Muscle of back (tissue), 13 donors: ENCODE measurements around the gene ANKMY1. TPM values are rescaled to one million over a fixed set of nuclear protein-coding genes. Genes with fewer than 3 reads are reported as not detected.

Experiments used
- DNase-seq, 3 donors: peaks; one replicate each; pipeline versions ENCODE4 v3.0.0 to v3.0.0-alpha.2; 2013
- long read RNA-seq, 9 donors: transcript quantifications; one replicate each; lab custom pipeline, GENCODE V29; 2026
- polyA plus RNA-seq, 10 donors: library from polyadenylated mRNA; unstranded; fragments of 120-200 nt; gene quantifications; one replicate each; pipeline ENCODE4 v1.2.1, GENCODE V29; 2013; ENCODE audit not compliant: insufficient read length in 10 of 10

ANKMY1 gene, protein sequence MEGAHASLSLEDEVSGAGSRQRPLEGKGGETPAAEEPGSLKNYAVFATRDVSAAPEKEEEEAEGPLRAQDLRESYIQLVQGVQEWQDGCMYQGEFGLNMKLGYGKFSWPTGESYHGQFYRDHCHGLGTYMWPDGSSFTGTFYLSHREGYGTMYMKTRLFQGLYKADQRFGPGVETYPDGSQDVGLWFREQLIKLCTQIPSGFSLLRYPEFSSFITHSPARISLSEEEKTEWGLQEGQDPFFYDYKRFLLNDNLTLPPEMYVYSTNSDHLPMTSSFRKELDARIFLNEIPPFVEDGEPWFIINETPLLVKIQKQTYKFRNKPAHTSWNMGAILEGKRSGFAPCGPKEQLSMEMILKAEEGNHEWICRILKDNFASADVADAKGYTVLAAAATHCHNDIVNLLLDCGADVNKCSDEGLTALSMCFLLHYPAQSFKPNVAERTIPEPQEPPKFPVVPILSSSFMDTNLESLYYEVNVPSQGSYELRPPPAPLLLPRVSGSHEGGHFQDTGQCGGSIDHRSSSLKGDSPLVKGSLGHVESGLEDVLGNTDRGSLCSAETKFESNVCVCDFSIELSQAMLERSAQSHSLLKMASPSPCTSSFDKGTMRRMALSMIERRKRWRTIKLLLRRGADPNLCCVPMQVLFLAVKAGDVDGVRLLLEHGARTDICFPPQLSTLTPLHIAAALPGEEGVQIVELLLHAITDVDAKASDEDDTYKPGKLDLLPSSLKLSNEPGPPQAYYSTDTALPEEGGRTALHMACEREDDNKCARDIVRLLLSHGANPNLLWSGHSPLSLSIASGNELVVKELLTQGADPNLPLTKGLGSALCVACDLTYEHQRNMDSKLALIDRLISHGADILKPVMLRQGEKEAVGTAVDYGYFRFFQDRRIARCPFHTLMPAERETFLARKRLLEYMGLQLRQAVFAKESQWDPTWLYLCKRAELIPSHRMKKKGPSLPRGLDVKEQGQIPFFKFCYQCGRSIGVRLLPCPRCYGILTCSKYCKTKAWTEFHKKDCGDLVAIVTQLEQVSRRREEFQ
- polyA plus RNA-seq, result 1 to 10 TPM; 6.1 to 9.6 (median 7.5) TPM
- long read RNA-seq, donor 1, partial matches to known transcripts, result 0 of 14 reads
- long read RNA-seq, donor 1, other reads (novel, unspliced or antisense), result 13 of 14 reads
- long read RNA-seq, donor 2, result 0 reads
- long read RNA-seq, donor 3, result 0 reads
- long read RNA-seq, donor 4, partial matches to known transcripts, result 0 of 1 reads
- long read RNA-seq, donor 4, other reads (novel, unspliced or antisense), result 0 of 1 reads
- long read RNA-seq, donor 5, result 0 reads
- long read RNA-seq, donor 6, partial matches to known transcripts, result 82 of 82 reads
- long read RNA-seq, donor 6, other reads (novel, unspliced or antisense), result 0 of 82 reads
- long read RNA-seq, donor 7, partial matches to known transcripts, result 0 of 12 reads
- long read RNA-seq, donor 7, other reads (novel, unspliced or antisense), result 12 of 12 reads
- long read RNA-seq, donor 8, result 0 reads
- long read RNA-seq, donor 9, result 0 reads

DNA sequence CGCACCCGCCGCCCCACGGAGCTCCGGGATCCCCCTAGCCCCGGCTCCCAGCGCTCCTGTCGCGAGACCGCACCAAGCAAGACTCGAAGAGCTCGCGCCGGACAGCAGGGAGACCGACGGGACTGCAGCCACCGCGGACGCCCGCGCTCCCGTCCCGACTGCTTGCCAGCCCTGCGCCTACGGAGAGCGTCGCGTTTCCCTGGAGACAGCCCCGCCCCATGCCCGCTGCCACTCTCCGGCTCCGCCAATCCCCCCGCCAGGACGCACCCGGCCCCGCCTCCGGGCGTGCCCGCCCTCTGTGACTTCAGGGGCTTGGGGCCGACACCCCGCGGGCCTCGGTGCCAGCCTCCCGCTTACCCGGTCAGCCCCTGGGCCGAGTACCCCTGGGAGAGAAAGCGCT, at the start of gene ANKMY1:
ANKMY1 (minus strand) TSS at position 181 of the 400 bp plus-strand sequence. CDS start 653 bp downstream, outside the sequence.
- peak in 2 of 3 donors; percentile 47 to 78 for DNase-seq

DNA sequence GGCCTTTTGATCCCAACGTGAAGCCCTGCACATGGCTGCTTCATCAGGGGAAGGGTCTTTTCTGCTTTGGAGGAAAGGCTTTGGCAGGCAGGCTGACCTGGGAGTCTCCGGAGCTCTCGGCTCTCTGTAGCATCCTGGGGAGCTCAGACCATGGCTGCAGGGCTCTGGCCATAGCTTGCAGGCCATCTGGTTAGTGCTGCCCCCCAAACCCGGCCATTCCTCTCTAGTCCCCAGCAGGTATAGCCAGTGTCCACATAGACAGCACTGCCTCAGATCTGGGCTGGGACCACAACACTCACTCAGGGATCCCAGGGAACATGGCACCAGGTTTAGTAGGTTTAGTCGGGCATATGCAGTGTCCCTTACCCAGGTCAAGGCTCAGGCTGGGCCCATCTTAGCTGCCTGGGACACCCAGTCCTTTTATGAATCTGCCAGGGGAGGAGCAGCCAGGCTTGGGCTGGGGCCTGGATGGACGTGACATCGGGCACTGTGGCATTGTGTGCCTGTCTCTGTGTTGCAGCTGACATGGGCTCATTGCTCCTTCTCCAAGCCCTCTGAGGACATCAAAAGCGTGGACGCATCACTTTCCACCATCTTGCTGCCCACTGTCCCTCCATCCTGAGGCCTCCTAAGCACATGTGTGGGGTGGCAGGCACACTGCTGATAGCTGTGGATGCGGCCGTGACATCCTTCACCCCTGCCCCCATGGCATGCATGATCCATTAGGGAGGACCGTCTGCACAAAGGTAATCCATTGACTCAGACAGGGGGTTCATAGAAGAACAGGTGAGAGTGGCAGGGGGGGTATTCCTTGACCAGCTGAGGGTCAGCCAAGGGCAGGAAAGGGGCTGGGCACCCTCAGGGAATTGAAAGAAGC, 48.3 kb upstream of the ANKMY1 start:
- no peak for DNase-seq

DNA sequence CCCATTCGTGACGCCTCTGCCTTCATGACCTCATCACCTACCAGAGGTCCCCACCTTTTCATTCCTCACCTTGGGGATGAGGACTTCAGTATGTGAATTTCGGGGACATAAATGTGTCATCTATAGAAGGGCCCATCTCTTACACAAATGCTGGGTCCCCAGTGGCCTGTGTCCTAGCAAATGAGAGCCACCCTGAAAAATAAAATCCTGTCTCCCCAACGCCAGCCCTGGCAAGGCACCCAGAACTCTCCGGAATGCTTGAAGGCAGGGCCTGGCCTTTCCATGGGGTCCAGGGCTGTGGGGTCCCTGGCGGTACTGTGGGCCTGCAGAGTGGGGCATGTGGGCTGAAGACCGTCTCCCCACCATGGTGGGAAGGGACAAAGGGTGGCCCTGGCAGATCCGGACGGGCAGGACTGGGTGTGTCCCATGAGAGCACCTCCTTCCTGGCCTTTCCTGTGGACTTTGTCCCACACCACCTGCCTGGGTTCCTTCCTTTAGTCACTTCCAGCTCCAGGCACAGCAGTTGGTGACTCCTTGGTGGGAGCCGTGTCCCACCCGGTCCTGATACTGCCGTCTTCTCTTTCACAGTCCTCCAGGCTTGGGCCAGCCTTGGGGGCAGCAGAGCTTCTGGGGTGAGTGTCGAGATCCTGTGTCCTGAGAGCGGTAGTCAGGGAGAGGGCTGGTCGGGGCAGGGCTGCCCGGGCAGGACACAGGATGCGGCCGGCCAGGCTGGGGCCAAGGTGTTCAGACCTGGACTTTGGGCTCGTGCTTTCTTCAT, 47.3 kb upstream of the ANKMY1 start:
- DNase-seq, result no peak

DNA sequence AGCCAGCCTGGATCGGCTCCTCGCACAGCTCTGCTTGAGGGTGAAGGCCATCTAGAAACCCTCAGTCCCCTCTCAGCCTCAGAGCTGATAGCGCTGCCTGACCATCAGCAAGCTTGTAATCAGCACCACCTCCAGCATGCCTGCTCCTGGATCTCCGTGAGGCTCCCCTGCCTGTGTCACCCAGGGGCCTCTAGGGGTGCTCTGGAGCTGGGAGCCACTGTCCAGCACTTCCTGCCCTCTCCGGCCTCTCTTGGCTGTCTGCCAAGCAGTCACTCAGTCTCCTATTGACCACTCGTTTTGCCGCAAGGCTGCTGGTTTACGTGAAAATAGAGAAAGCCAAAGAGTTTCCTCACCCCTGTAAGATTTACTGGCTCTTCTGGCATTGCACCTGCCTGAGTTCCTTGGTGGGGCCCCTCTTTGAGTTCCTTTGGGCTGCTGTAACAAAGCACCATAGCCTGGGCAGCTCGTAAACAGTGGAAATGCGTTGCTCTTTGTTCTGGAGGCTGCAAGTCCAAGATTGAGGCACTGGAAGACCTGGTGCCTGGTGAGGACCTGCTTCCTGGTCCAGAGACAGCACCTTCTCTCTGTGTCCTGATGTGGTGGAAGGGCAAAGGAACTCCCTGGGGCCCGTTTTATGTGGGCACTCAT, 46.6 kb upstream of the ANKMY1 start:
- DNase-seq, result peak in 2 of 3 donors; percentile 56 to 75

DNA sequence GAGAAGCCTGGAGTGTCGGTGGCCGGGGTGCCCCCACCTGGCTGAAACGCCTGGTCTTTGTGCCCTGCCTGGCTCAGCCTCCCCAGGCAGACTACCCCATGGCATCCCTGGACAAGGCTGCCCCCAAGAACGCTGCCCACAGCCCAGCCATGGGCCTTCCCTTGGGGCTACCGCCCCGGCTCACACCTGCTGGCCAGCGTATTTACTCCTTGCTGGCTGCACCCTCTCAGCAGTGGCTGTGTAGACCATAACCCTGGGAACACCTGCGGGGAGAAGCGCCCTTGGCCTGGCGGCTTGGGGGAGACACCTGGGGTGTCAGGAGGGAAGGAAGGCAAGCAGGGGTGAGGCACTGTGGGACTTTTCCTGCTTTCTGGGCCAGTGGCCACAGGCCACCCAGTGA, 46.1 kb upstream of the ANKMY1 start:
- DNase-seq, result no peak

DNA sequence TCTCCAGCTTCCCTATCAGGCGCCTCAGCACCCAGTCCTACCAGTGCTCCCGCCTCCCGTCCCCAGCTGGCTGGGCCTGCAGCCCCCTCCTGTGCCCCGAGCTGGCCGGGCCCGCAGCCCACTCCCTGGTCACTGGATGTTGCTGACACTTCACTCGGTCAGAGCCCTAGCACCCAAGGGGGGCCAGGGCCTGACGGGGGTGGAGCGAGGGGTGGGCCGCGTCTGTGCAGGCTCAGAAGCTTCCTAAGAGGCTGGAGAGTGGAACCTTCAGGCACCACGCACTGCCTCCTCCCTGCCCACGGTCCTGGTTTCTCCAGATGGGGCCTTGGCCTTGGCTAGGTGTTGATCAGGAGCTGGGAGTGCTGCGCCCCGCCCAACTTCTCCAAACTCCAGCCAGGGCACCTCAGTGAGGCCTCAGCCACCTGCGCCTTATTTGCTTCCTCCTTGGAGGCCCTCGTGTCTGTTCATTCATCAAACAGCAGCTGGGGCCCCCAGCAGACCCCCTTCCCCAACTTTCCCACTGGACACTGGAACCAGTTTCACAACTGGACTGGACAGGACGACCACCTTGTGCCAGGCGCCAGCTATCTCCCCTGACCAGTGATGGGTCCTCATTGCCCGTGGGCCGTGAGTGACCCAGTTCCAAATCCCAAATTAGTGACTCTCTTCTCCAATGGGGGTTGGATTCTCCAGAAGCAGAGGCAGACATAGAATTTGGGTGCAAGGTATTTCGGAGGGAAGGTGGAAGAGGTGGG, 45.5 kb upstream of the ANKMY1 start:
- DNase-seq, result no peak

DNA sequence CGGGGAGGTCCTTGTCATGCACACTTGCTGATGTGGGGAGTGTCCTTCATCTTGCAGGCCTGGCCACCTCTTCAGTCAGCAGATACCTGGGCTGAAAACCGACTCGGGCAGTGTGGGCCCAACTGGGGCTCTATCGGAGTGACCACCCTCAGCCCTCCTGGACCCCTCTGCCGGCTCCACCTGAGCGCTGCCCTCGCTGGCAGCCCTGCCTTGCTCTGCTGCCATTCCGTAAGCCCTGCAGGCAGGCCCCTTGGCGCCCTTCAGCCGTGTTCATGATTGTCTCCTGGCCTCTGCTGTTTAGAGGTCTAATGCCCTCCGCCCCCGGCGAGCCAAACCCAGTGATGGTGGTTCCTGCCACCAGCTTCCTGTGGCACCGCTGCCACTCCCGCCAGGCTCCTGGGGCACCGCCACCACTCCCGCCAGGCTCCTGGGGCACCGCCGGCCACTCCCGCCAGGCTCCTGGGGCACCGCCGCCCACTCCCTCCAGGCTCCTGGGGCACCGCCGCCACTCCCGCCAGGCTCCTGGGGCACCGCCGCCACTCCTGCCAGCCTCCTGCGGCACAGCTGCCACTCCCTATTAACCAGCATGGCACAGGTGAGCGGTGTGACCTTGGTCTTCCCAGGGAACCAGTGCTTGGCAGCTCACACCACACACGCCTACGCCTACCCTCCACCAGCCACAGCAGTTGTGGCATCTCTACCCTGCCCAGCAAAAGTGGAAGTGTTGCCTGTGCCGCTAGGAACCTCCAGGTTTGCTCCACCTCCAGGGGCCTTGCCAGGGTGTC, 44.7 kb upstream of the ANKMY1 start:
- DNase-seq, result no peak

DNA sequence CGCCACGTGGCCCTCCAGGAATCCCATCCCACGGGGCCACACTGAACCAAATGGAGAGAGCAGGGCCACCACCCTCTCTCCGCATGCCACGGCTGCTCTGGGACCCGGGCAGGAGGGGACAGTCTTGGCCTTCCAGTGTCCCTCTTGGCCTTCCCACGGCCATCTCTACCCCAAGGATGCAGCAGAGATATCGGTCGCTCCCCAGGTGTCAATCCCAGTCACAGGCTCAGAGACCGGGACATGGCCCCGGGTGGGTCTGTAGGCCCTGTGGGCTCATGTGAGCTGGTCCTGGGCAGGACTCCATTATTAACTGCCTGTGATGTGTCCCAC, 44.0 kb upstream of the ANKMY1 start:
- DNase-seq, result no peak

DNA sequence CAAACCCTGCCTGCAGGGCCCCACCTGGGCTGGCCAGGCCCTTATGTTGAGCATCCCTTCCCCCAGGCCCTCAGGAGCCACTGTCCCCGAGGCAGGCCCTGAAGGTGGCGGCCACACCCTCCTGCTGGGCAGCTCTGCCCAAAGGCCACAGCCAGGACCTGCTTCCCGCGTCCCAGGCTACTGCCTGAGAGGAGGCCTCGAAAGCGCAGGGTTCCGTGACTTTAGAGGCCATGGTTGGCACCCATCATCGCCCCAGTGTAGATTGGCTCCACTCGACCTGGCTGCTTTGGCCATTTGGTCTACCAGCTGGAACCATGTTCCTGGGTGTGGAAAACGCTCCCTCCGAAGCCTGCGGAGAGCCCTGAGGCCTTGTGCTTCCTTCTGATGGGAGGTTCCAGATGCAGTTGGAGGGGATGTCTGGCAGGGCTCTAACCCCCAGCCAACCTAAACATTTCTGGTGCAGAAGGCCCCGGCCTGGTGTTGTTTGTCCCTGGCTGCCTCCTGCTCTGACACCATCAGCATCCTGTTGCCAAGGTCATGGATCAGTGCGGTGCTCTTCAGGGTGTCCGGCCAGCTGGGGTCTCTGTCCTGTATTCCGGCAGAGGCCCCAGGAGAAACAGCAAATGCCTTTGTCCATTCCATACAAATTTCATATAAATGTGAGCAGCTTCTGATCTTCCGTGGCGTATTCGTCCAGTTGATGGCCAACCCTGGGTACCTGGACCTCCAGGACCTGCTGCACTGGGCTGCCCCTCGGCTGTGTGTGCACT, 43.5 kb upstream of the ANKMY1 start:
- no peak for DNase-seq

DNA sequence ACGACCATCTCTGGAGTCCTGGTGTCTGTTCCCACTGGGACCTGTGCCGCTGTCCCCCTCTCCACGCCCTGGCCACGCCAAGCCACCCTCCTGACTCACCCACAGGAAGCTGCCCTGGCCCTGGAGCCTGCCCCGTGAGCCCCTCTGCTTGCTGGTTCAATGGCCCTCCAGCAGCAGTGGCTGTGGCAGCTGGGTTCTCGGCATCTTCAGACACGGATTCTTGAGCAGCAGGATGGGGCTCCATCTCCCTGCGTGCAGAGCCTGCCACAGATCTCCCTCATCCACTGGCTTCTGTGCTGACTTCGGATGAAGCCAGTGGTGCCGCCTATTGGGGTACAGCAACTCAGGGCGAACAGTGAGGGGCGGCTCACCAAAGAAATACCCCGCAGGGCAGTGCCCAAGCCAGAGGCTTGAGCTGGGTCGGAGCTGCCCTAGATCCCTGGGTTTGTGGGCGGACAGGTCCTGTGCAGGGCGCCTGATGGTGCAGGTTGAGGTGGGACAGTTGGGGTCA, 42.7 kb upstream of the ANKMY1 start:
- no peak for DNase-seq

DNA sequence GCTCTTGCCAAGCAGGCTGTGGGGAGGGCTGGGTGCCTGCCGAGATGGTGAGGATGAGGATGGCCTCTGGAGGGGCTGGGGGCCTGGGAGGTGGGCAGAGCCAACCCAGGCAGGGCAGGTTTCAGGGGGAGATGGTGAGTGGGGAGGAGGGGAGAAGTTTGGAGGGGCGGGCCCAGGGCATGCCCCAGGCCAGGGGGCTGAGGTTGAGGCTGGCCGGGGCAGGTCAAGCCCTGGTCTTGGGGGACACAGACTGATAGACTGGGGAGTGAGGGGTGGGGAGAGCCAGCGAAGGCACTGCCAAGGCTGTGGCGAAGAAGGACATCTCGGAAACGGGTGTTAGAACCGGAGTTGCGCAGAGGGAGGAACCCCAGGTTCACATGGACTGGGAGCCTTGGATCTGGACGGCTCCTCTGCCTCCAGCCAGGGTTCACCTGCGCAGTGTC, 41.4 kb upstream of the ANKMY1 start:
- DNase-seq, result no peak

DNA sequence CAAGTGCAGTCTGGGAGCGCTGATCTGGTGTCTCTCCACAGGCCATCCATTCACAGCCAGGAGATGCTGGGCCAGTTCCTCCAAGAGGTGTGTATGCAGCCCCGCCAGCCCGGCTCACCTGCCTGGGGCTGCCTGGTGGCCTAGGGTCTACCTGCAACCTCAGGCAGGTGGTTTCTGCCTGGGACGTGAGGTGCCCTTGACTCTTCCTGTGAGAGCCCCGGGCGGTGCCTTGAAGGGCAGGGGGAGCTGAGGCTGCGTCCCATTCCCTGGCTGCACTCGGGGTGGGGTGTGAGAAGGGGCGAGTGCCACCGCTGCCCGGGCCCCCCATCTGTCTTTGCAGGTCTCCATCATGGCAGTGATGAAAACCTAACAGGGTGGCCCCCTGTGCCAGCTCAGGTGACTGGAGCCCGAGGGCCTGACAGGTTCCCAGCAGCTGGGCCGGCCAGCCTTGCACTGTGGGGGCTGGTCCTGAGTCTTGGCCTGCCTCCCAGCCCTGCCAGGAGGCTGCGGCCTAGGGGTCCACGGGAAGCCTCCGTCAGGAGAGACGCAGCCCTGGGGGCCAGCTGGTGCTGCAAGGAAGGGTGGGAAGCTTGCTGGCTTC, 40.6 kb upstream of the ANKMY1 start:
- DNase-seq, result no peak

DNA sequence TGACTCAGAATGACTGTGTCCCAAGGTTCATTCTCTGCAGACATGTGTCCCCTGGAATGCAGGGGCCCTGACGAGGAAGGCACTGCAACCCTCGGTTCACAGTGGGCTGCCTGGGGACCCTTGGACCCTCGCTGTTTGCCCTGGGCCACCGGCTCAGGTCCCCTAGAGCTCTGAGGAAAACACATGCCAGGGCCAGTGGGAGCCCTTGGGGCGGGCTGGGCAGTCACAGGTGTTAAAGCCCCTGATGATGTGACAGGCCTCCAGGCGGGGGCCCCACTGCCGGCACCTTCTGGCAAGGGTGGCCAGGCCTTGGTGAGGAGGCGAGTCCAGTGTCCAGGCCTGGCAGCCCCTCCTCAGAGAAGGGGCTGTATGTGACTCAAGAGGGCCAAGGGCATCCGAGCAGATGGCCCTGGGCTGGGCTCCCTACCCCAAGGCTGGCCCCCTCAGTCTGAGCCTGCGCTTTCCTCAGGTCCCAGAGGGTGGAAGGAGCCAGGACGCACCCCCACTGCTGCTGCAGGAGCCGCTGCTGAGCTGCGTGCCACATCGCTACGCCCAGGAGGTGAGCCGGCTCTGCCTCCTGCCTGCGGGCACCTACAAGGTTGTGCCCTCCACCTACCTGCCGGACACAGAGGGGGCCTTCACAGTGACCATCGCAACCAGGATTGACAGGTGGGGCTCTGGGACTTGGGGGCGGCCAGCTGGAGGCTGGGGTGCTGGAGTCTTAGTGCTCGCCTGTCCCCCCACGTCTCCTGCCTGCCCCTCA, 39.8 kb upstream of the ANKMY1 start:
- DNase-seq, result no peak

DNA sequence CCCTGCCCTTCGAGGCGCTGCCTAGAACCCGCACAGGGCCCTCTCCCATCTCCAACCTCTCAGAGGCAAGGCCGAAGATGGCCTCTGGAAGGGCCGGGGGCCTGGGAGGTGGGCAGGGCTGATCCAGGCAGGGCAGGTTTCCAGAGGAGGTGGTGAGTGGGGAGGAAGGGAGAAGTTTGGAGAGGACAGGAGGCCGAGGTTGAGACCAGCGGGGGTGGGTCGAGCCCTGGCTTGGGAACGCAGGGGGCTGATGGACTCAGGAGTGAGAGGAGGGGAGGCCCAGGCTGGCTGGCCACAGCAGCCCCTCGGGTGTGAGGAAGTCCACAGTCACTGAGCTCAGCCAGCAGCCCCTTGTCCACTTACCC, 39.2 kb upstream of the ANKMY1 start:
- DNase-seq, result no peak

DNA sequence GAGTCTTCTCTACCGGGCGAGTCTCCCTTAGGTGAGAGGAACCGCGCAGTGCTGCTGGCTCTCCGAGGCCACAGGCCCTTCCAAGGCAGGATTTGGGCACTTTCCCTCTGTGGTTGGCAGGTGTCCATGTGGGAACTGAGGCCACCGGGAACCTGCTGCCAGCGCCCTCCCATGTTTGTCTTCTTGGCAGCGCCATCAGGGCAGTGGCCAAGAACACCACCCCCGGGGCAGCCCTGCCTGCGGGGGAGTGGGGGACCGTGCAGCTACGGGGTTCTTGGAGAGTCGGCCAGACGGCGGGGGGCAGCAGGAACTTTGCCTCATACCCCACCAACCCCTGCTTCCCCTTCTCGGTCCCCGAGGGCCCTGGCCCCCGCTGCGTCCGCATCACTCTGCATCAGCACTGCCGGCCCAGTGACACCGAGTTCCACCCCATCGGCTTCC, 38.7 kb upstream of the ANKMY1 start:
- no peak for DNase-seq
